GM10248 (cell line): ENCODE results near the gene CCDC187.

ENCODE experiments used
- CTCF ChIA-PET: fragments of 300-600 bp; sonication (Branson Sonifier 250); formaldehyde crosslinking; extraction: SDS; loops from one replicate; lab custom pipeline; 2021; ENCODE audit warnings: antibody characterized with exemption; lab: Yijun Ruan, JAX
- POLR2A ChIA-PET: fragments of 350-650 bp; sonication (Branson Sonifier 250); formaldehyde crosslinking; extraction: SDS; loops from one replicate; lab custom pipeline; 2020; ENCODE audit warnings: antibody characterized with exemption; lab: Yijun Ruan, JAX
- DNase-seq: peaks from one replicate; pipeline ENCODE4 v3.0.0; 2012; ENCODE audit errors: extremely low spot score
- TF ChIP-seq, protein P1 (sequence below): IDR thresholded peaks from 2 replicates; pipeline ENCODE4 v1.5.1; 2012; ENCODE audit warnings: mild to moderate bottlenecking, low read depth; ENCODE audit errors: extremely low read depth, missing control alignments, control extremely low read depth

CCDC187 gene

DNA sequence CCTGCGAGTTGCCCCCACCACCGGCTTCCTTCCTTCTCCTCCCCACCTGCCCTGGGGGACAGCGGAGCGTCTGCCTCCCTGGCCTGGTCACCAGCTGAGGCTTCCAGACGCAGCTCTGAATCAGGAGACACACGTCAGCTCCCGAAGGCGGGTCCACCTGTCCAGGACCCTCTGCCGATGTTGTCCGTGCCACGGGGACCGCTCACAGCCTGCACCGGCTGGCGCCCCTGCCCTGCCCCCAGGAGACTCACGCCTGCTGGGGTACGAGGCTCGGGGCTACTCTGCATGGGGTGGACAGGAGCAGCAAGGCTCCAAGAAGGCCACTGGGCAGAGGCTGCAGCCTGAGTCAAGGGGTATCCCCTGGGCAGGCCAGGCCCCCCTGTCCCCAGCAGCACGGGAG is 1.9 kb upstream of the CCDC187 start:
- ChIA-PET POLR2A (no interaction called here), CTCF (interaction anchor here (1.1 kb wide), 1 partner anchor 57 kb away, joined by 3 read pairs; no protein-coding TSS in a partner anchor)
- no peak for DNase-seq
- TF ChIP-seq, protein P1, sequence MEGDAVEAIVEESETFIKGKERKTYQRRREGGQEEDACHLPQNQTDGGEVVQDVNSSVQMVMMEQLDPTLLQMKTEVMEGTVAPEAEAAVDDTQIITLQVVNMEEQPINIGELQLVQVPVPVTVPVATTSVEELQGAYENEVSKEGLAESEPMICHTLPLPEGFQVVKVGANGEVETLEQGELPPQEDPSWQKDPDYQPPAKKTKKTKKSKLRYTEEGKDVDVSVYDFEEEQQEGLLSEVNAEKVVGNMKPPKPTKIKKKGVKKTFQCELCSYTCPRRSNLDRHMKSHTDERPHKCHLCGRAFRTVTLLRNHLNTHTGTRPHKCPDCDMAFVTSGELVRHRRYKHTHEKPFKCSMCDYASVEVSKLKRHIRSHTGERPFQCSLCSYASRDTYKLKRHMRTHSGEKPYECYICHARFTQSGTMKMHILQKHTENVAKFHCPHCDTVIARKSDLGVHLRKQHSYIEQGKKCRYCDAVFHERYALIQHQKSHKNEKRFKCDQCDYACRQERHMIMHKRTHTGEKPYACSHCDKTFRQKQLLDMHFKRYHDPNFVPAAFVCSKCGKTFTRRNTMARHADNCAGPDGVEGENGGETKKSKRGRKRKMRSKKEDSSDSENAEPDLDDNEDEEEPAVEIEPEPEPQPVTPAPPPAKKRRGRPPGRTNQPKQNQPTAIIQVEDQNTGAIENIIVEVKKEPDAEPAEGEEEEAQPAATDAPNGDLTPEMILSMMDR: no peak

DNA sequence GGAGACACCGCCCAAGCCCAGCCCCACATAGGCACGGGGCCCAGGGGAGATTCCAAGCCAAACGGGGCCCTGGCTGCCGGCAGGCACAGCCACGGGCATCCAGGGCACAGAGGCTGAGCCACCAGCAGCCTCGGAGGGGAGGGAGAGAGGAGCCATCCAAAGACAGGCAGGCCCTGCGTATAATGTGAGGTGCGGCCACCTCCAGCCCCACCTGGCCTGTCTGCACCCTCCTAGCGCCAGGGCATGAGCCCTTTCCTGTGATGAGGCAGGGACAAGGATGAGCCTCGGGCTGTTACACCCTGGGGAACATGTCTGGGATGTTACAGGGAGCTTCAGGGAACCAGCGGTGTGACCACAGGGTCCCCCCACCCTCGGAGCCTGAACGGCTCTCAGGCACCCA is 1.1 kb upstream of the CCDC187 start:
- ChIA-PET CTCF (interaction anchor here (1.1 kb wide), 1 partner anchor 58 kb away, joined by 3 read pairs; no protein-coding TSS in a partner anchor), POLR2A (no interaction called here)
- TF ChIP-seq, protein P1: no peak
- DNase-seq: no peak

DNA sequence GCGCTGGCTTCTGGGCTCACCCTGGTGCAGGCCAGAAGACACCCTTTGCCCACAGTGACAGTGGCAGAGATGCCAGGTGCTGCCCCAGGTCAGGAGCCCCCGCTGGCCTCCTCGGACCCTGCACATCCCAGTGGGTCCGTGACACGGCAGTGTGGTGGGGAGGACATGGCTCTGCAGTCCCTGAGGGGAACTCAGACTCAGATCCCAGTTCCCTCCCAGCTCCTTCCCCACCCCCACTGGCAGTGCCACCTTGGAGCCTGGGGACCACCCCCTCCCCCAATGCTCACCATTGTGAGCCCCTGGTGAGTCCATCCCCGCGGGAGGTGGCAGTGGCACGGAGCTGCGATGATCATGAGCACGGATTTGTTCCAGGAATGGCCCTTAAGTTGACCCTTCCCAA is 562 bp upstream of the CCDC187 start:
- POLR2A ChIA-PET: no interaction called here
- TF ChIP-seq, protein P1: no peak
- no peak for DNase-seq
- CTCF ChIA-PET: interaction anchor here (1.1 kb wide), 1 partner anchor 59 kb away, joined by 3 read pairs; no protein-coding TSS in a partner anchor

DNA sequence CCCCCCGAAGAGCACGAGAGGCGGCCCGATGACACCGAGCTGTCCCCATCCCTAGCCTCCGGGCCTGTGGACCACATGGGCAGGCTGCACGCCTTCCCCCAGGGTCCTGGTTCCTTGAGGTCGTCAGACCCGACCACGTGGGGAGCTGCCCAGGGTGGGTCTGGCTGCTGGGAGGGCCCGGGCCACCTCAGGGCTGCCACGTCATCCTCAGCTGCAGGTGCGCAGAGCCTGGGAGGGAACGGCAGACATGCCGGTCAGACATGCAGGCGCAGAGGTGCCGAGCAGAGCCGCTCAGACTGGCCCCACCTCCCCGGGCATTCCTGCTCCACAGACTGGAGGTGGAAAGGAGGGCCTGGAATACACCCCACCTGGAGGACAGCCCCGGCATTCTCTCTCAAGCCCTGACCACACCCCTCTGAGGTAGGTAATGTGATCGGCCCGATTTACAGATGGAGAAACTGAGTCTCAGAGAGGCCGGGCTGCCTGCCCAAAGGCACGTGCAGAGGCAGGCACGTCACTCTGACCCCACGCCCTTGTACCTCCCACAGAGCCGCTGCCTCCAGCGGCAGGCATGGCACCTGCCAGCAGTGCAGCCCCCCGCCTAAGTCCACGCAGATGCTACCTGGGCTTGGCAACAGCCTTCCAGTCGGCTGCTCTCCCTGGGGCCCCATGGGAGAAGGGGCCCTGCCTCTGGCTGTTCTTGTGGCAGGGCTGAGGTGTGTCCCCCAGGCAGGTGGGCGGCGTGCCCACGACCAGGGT is 649 bp downstream of the CCDC187 start:
- no peak for DNase-seq
- TF ChIP-seq, protein P1: no peak
- CTCF ChIA-PET: no interaction called here
- POLR2A ChIA-PET: no interaction called here

DNA sequence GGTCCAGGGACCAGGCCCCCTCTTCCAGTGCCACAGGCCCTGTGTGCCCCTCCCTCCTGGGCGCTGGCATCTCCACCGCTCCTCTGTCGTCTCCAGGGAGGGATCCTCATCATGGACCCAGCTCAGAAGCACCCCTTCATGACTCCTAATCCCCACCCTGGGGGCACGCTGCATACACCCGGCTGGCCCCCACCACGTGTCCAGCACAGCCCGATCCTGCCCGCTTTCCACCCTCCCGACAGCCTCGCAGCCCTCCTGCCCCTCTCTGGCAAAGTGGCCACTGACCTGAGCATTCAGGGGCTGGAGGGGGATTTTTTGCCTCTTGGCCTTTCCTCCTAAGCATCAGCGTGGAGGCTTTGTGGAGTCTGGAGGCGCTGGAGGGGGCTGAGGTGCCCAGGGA is 1.4 kb downstream of the CCDC187 start:
- CTCF ChIA-PET: interaction anchor here (1.3 kb wide), 1 partner anchor 19 kb away, joined by 3 read pairs; no protein-coding TSS in a partner anchor

DNA sequence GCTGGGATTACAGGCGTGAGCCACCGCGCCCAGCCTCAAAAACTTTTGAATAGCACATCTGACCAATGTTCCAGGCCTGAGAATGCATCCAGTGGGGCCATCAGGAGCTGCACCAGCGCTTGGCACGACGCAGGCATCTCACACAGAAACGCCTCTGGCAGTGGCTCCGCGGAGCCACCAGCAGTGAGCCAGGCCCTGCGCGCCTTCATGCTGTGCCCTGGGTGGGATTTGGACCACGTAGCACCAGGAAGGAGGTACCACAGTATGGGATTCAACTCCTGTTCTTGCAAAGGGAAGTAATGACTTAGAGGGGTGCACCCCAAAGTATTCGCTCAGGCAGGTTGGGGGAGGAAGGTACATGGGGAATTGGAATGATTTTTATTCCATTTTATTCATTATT is 3.0 kb downstream of the CCDC187 start:
- TF ChIP-seq, protein P1: no peak
- ChIA-PET CTCF (interaction anchor here (1.3 to 1.7 kb wide), 2 partner anchors 14 to 17 kb away, joined by 3 to 5 read pairs; no protein-coding TSS in a partner anchor), POLR2A (no interaction called here)
- DNase-seq: no peak

More for the DNA sequence above, 1.4 kb downstream of the CCDC187 start:
- TF ChIP-seq, protein P1: no peak
- POLR2A ChIA-PET: no interaction called here
- DNase-seq: no peak
